PC-9 (cell line): ENCODE data around the gene HAPLN2. TPM values are rescaled to one million over a fixed set of nuclear protein-coding genes. Genes with fewer than 3 reads are reported as not detected.

Source experiments
- BruUV-seq: library from RNA; stranded (reverse); fragments of 400-500 nt; replicated peaks from 2 replicates; lab custom pipeline; 2021; lab: Mats Ljungman, UMichigan
- CTCF ChIA-PET: fragments of 300-600 bp; sonication (Branson Sonifier 250); formaldehyde crosslinking; loops from one replicate; lab custom pipeline; 2022; ENCODE audit warnings: antibody characterized with exemption; lab: Charles Lee
- POLR2A ChIA-PET: fragments of 300-600 bp; sonication (Branson Sonifier 250); formaldehyde crosslinking; loops from one replicate; lab custom pipeline; 2022; ENCODE audit warnings: antibody characterized with exemption; ENCODE audit not compliant: unreplicated experiment; lab: Charles Lee
- DNase-seq, 2 experiments: peaks; one replicate each; pipeline versions ENCODE4 v3.0.0 to v3.0.0-alpha.2; 2015 to 2022; ENCODE audit warnings: mixed read lengths in 1 of 2
- H2AFZ ChIP-seq: fragments of 200-600 bp; sonication (generic); 2 replicates; pipeline ENCODE4 v1.8.1; 2017; ENCODE audit warnings: antibody characterized with exemption
- H3F3A ChIP-seq: fragments of 200-600 bp; sonication (generic); 2 replicates; pipeline ENCODE4 v1.8.1; 2017; ENCODE audit warnings: antibody characterized with exemption, mild to moderate bottlenecking, low read depth; ENCODE audit not compliant: insufficient read depth
- H3K27ac ChIP-seq: fragments of 200-600 bp; sonication (generic); 2 replicates; pipeline ENCODE4 v1.6.1; 2016; ENCODE audit warnings: mixed run types
- H3K27me3 ChIP-seq: fragments of 200-600 bp; sonication (generic); 2 replicates; pipeline ENCODE4 v1.6.1; 2016; ENCODE audit warnings: low read depth, mixed run types; ENCODE audit not compliant: insufficient read depth
- H3K36me3 ChIP-seq: fragments of 200-600 bp; sonication (generic); 2 replicates; pipeline ENCODE4 v1.6.1; 2016; ENCODE audit warnings: low read depth, mixed run types
- H3K4me1 ChIP-seq: fragments of 200-600 bp; sonication (generic); replicated peaks from 2 replicates; pipeline ENCODE4 v1.6.1; 2016; ENCODE audit warnings: mixed run types; ENCODE audit not compliant: insufficient read depth
- H3K4me2 ChIP-seq: fragments of 200-600 bp; sonication (generic); 2 replicates; pipeline ENCODE4 v1.6.1; 2017; ENCODE audit warnings: mixed run types
- H3K4me3 ChIP-seq: fragments of 200-600 bp; sonication (generic); 2 replicates; pipeline ENCODE4 v1.6.1; 2016; ENCODE audit warnings: mixed run types
- H3K79me2 ChIP-seq: fragments of 200-600 bp; sonication (generic); 2 replicates; pipeline ENCODE4 v1.6.1; 2017; ENCODE audit warnings: low read depth, mixed run types
- H3K9me2 ChIP-seq: fragments of 200-600 bp; sonication (generic); 2 replicates; pipeline ENCODE4 v1.8.1; 2017; ENCODE audit warnings: mild to moderate bottlenecking; ENCODE audit not compliant: insufficient read depth
- H3K9me3 ChIP-seq: fragments of 200-600 bp; sonication (generic); 2 replicates; pipeline ENCODE4 v1.8.1; 2016; ENCODE audit warnings: low read depth; ENCODE audit not compliant: insufficient read depth
- H4K20me1 ChIP-seq: fragments of 200-600 bp; sonication (generic); 2 replicates; pipeline ENCODE4 v1.8.1; 2017; ENCODE audit not compliant: insufficient read depth
- EZH2 ChIP-seq: fragments of 200-600 bp; sonication (generic); IDR thresholded peaks from 2 replicates; pipeline ENCODE4 v1.8.0; 2017; ENCODE audit warnings: antibody characterized with exemption, low read depth
- intact Hi-C: fragments of 100-400 bp; cut with micrococcal nuclease; formaldehyde crosslinking; loops from one replicate; pipeline ENCODE4 v1.10.0; 2022; ENCODE audit not compliant: unreplicated experiment
- total RNA-seq: library from RNA; stranded (reverse); gene quantifications from 2 replicates; pipeline ENCODE4 v1.2.3, GENCODE V29; 2021
- TF ChIP-seq, protein P1 (sequence below): fragments of 200-600 bp; sonication (generic); conservative IDR thresholded peaks from 2 replicates; pipeline ENCODE4 v1.6.1; 2017; ENCODE audit warnings: mixed run types, antibody characterized with exemption, mild to moderate bottlenecking, moderate library complexity

The HAPLN2 gene
- total RNA-seq, 1 experiment from 2014 or later: not detected

DNA sequence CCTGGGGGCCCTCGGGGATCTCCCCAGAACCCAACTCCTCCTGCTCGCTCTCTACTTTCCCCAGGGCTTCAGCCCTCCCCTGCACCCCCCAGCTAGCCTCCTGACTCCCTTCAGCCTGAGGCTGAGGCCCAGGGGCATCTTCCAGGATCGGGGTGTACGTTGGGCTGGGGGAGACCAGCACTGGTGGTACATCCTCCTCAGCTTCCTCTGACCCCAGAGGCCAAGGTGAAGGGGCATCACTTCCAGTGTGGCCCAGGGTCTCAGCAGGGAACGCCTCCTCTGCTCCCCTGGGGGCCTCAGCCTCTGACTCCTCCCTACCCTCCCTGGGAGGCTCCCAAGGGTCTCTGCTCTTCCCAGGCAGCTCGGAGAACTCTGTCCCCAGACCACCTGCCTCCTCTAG, 51.1 kb downstream of the HAPLN2 start:
- no peak overlapping the region for H3K27ac ChIP-seq
- intact Hi-C loops: no loop called here
- no peaks in the 10 kb centered on the region for H4K20me1 ChIP-seq
- POLR2A ChIA-PET: interaction anchor here (0.6 kb wide), 1 partner anchor 9 kb away, joined by 7 read pairs; no protein-coding TSS in a partner anchor
- no peak overlapping the region for H3K4me2 ChIP-seq
- BruUV-seq: no TSS peak
- H3K4me3 ChIP-seq: no peak overlapping the region
- H3K9me2 ChIP-seq: no peaks in the 10 kb centered on the region
- H3K9me3 ChIP-seq: no peaks in the 10 kb centered on the region
- no peaks in the 10 kb centered on the region for H3K79me2 ChIP-seq
- CTCF ChIA-PET: no interaction called here
- DNase-seq: no peak
- TF ChIP-seq, protein P1, sequence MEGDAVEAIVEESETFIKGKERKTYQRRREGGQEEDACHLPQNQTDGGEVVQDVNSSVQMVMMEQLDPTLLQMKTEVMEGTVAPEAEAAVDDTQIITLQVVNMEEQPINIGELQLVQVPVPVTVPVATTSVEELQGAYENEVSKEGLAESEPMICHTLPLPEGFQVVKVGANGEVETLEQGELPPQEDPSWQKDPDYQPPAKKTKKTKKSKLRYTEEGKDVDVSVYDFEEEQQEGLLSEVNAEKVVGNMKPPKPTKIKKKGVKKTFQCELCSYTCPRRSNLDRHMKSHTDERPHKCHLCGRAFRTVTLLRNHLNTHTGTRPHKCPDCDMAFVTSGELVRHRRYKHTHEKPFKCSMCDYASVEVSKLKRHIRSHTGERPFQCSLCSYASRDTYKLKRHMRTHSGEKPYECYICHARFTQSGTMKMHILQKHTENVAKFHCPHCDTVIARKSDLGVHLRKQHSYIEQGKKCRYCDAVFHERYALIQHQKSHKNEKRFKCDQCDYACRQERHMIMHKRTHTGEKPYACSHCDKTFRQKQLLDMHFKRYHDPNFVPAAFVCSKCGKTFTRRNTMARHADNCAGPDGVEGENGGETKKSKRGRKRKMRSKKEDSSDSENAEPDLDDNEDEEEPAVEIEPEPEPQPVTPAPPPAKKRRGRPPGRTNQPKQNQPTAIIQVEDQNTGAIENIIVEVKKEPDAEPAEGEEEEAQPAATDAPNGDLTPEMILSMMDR: no peak
- H3K36me3 ChIP-seq: no peaks in the 10 kb centered on the region
- H3F3A ChIP-seq: peaks cover 4% of the 10 kb centered on the region; the same call in 1 of the 2 replicates
- peaks cover 28% of the 10 kb centered on the region; the same call in 1 of the 2 replicates for H3K27me3 ChIP-seq
- H3K4me1 ChIP-seq: 0 out of 2 replicates have a peak, but pooled peaks cover 6% of the 10 kb centered on the region
- H2AFZ ChIP-seq: no peak overlapping the region

GRCh38 chr1:156670791-156671190, 51.6 kb downstream of the HAPLN2 start:
- CTCF ChIA-PET: no interaction called here
- Histone ChIP-seq H3K4me1 (0 out of 2 replicates have a peak, but pooled peaks cover 6% of the 10 kb centered on the region), H2AFZ (no peak overlapping the region), H3K4me3 (no peak overlapping the region), H3F3A (peaks cover 4% of the 10 kb centered on the region; the same call in 1 of the 2 replicates), H3K79me2 (no peaks in the 10 kb centered on the region), H3K27me3 (peaks cover 28% of the 10 kb centered on the region; the same call in 1 of the 2 replicates), H3K4me2 (no peak overlapping the region), H3K27ac (no peak overlapping the region), H3K9me2 (no peaks in the 10 kb centered on the region), H3K36me3 (no peaks in the 10 kb centered on the region), H3K9me3 (no peaks in the 10 kb centered on the region), H4K20me1 (no peaks in the 10 kb centered on the region)
- POLR2A ChIA-PET: no interaction called here
- no TSS peak for BruUV-seq
- TF ChIP-seq EZH2: no peak
- TF ChIP-seq, protein P1: no peak
- intact Hi-C loops: no loop called here
- no peak for DNase-seq

DNA sequence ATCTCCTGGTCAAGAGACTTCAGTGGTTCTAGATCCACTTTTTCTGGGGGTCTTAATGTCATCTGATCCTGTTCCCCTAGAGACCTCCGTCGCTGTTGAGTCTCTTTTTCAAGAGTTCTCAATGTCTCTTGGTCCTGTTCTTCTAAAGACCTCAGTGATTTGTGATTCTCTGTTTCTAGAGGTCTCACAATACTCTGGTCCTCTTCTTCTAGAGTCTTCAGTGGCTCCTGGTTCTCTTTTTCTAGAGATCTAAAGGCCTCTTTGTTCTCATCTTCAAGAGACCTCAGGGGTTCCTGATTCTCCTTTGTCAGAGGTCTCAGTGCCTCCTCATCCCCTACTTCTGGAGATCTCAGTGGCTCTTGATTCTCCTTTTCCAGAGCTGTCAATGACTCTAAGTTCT, 52.6 kb downstream of the HAPLN2 start:
- no peaks in the 10 kb centered on the region for H3K9me3 ChIP-seq
- intact Hi-C loops: no loop called here
- no peak overlapping the region for H2AFZ ChIP-seq
- H3K4me1 ChIP-seq: no peaks in the 10 kb centered on the region
- no peak for DNase-seq
- H3K9me2 ChIP-seq: no peaks in the 10 kb centered on the region
- no peaks in the 10 kb centered on the region for H3K36me3 ChIP-seq
- H3K4me2 ChIP-seq: no peak overlapping the region
- peaks cover 2% of the 10 kb centered on the region; the same call in 1 of the 2 replicates for H3F3A ChIP-seq
- BruUV-seq: no TSS peak
- TF ChIP-seq, protein P1: no peak
- TF ChIP-seq EZH2: no peak
- no peaks in the 10 kb centered on the region for H4K20me1 ChIP-seq
- POLR2A ChIA-PET: no interaction called here
- no peak overlapping the region for H3K27ac ChIP-seq
- CTCF ChIA-PET: no interaction called here
- H3K4me3 ChIP-seq: no peak overlapping the region
- no peaks in the 10 kb centered on the region for H3K79me2 ChIP-seq
- peaks cover 28% of the 10 kb centered on the region; the same call in 1 of the 2 replicates for H3K27me3 ChIP-seq
